HepG2 (cell line): ENCODE data around the gene ANXA5. TPM values are rescaled to one million over a fixed set of nuclear protein-coding genes. Genes with fewer than 3 reads are reported as not detected.

Source experiments
- BRCA1 ChIP-seq: sonication (generic); formaldehyde crosslinking; IDR thresholded peaks from 2 replicates; pipeline ENCODE4 v1.4.0; 2020; ENCODE audit warnings: missing genetic modification reagents
- CENPX ChIP-seq: sonication (generic); formaldehyde crosslinking; IDR thresholded peaks from 2 replicates; pipeline ENCODE4 v1.9.0; 2021; ENCODE audit warnings: mild to moderate bottlenecking, missing genetic modification reagents, moderate library complexity
- MAFF ChIP-seq: IDR thresholded peaks from 2 replicates; pipeline ENCODE4 v1.6.1; 2011; ENCODE audit warnings: low read depth, low read length, improper control_type of control experiment
- MTA1 ChIP-seq: sonication (generic); formaldehyde crosslinking; IDR thresholded peaks from 2 replicates; pipeline ENCODE4 v1.4.0; 2020; ENCODE audit warnings: missing genetic modification reagents, mild to moderate bottlenecking, borderline replicate concordance
- NKX3-1 ChIP-seq: sonication (generic); formaldehyde crosslinking; IDR thresholded peaks from 2 replicates; pipeline ENCODE4 v1.5.0; 2020; ENCODE audit warnings: missing genetic modification reagents
- PRDM4 ChIP-seq: sonication (generic); formaldehyde crosslinking; IDR thresholded peaks from 2 replicates; pipeline ENCODE4 v1.9.0; 2021; ENCODE audit warnings: missing genetic modification reagents, borderline replicate concordance
- RFXANK ChIP-seq: IDR thresholded peaks from 2 replicates; pipeline ENCODE4 v1.6.1; 2016
- ZNF367 ChIP-seq: sonication (generic); formaldehyde crosslinking; IDR thresholded peaks from 2 replicates; pipeline ENCODE4 v1.4.0; 2020; ENCODE audit warnings: missing genetic modification reagents, borderline replicate concordance
- ZNF646 ChIP-seq: sonication (generic); formaldehyde crosslinking; IDR thresholded peaks from 2 replicates; pipeline ENCODE4 v1.9.0; 2021; ENCODE audit warnings: mild to moderate bottlenecking, missing genetic modification reagents
- ZNF746 ChIP-seq: sonication (generic); formaldehyde crosslinking; IDR thresholded peaks from 2 replicates; pipeline ENCODE4 v1.8.0; 2022; ENCODE audit warnings: mild to moderate bottlenecking, missing genetic modification reagents
- ZNF776 ChIP-seq: sonication (generic); formaldehyde crosslinking; IDR thresholded peaks from 2 replicates; pipeline ENCODE4 v1.4.0; 2020; ENCODE audit warnings: mild to moderate bottlenecking, missing genetic modification reagents
- ZNF788 ChIP-seq: sonication (generic); formaldehyde crosslinking; IDR thresholded peaks from 2 replicates; pipeline ENCODE4 v1.5.0; 2020; ENCODE audit warnings: mild to moderate bottlenecking, missing genetic modification reagents, borderline replicate concordance
- polyA plus RNA-seq, 8 experiments: library from polyadenylated mRNA; depleted of rRNA in 3 of 8; stranded (reverse) in 7 of 8; unstranded in 1 of 8; fragments of >200 nt; fragmentation: Illumina TruSeq in 4 of 8; extraction: Trizol in 4 of 8; gene quantifications; 2 replicates each; pipeline versions ENCODE4 v1.2.1 to v1.2.3, GENCODE V29; 2011 to 2016; ENCODE audit warnings: low read depth in 4 of 8, missing spikeins in 1 of 8, mixed read lengths in 1 of 8; ENCODE audit not compliant: insufficient read depth in 1 of 8
- total RNA-seq, 5 experiments: library from RNA; depleted of rRNA; stranded (reverse); fragments of >200 nt; fragmentation: Illumina TruSeq; extraction: Trizol; gene quantifications; 2 replicates each; pipeline ENCODE4 v1.2.3, GENCODE V29; 2016; ENCODE audit warnings: low read depth in 1 of 5
- TF ChIP-seq, protein P1 (sequence below): IDR thresholded peaks from 2 replicates; pipeline ENCODE4 v1.6.1; 2016; ENCODE audit warnings: missing compliant biosample characterization, missing genetic modification reagents, borderline replicate concordance
- TF ChIP-seq, protein P2 (sequence below): sonication (generic); formaldehyde crosslinking; IDR thresholded peaks from 2 replicates; pipeline ENCODE4 v1.5.1; 2020; ENCODE audit warnings: missing genetic modification reagents, mild to moderate bottlenecking, borderline replicate concordance
- TF ChIP-seq, protein P3 (sequence below): sonication (generic); formaldehyde crosslinking; IDR thresholded peaks from 2 replicates; pipeline ENCODE4 v1.8.1; 2023; ENCODE audit warnings: mild to moderate bottlenecking, missing genetic modification reagents

Gene ANXA5
- total and polyA plus RNA-seq, 2 of the 13 experiments (the other 11 are each of a cell fraction or from before 2014, with no cell fraction given) = 209 to 342 TPM

- TF ChIP-seq MTA1 (CRISPR knock-in tag) = peak; percentile 48; the same call in 1 of the 2 replicates
- TF ChIP-seq, protein P1, sequence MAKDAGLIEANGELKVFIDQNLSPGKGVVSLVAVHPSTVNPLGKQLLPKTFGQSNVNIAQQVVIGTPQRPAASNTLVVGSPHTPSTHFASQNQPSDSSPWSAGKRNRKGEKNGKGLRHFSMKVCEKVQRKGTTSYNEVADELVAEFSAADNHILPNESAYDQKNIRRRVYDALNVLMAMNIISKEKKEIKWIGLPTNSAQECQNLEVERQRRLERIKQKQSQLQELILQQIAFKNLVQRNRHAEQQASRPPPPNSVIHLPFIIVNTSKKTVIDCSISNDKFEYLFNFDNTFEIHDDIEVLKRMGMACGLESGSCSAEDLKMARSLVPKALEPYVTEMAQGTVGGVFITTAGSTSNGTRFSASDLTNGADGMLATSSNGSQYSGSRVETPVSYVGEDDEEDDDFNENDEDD (CRISPR knock-in tag) = peak; percentile 49; the same call in 1 of the 2 replicates
- TF ChIP-seq ZNF776 (CRISPR knock-in tag) = no peak
- TF ChIP-seq MAFF = no peak
- TF ChIP-seq ZNF646 = no peak
- TF ChIP-seq CENPX (CRISPR knock-in tag) = no peak
- no peak for TF ChIP-seq RFXANK (CRISPR knock-in tag)
- TF ChIP-seq ZNF788 (CRISPR knock-in tag) = no peak
- no peak for TF ChIP-seq ZNF746 (CRISPR knock-in tag)
- no peak; the same call in 1 of the 2 replicates for TF ChIP-seq ZNF367 (CRISPR knock-in tag)
- TF ChIP-seq PRDM4 (CRISPR knock-in tag) = no peak
- TF ChIP-seq, protein P2, sequence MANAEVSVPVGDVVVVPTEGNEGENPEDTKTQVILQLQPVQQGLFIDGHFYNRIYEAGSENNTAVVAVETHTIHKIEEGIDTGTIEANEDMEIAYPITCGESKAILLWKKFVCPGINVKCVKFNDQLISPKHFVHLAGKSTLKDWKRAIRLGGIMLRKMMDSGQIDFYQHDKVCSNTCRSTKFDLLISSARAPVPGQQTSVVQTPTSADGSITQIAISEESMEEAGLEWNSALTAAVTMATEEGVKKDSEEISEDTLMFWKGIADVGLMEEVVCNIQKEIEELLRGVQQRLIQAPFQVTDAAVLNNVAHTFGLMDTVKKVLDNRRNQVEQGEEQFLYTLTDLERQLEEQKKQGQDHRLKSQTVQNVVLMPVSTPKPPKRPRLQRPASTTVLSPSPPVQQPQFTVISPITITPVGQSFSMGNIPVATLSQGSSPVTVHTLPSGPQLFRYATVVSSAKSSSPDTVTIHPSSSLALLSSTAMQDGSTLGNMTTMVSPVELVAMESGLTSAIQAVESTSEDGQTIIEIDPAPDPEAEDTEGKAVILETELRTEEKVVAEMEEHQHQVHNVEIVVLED = peak; percentile 59
- TF ChIP-seq, protein P3, sequence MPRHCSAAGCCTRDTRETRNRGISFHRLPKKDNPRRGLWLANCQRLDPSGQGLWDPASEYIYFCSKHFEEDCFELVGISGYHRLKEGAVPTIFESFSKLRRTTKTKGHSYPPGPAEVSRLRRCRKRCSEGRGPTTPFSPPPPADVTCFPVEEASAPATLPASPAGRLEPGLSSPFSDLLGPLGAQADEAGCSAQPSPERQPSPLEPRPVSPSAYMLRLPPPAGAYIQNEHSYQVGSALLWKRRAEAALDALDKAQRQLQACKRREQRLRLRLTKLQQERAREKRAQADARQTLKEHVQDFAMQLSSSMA (CRISPR knock-in tag) = peak; percentile 13; the same call in 1 of the 2 replicates
- 0 out of 2 replicates have a peak, but pooled peaks have one; percentile 5 for TF ChIP-seq BRCA1
- TF ChIP-seq NKX3-1 (CRISPR knock-in tag) = 0 out of 2 replicates have a peak, but pooled peaks have one; percentile 47
These were observed at the start of gene ANXA5 (continued) for GRCh38 chr4:121696581-121697461.
